CD4-positive, alpha-beta T cell treated with Interleukin-17A for 4 hours (primary cell): Measurements from ENCODE around the gene PRPSAP2.
A peak's percentile ranks its signal among the peaks of the same experiment; 100 is the strongest.
"Not testable (repeated sequence)": the region's sequence is repeated elsewhere in the genome, so short reads cannot be mapped to it uniquely, and the experiment has no call there.

Experiments used
- DNase-seq: peaks from one replicate; pipeline ENCODE4 v3.0.0-alpha.2; 2020; ENCODE audit warnings: mixed read lengths

The PRPSAP2 gene

DNA sequence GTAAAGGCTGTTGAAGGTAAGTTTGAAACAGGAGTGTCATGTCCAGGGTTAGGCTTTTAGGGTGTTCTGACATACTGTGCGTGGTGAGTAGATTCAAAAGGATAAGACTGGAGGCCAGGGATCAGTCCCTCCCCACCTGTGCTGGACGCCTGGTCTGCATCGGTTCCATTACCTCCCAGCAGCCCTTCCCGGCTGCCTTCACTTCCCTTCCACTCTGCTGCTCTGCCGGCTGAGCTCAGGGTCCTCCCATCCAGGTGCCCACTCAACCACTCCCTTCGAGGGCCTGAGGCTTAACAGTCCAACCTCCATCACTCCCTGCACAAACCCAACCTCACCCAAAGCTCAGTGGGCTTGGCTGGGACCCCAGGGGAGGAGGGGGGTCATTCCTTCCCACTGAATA lies 89.9 kb downstream of the PRPSAP2 start:
- DNase-seq = no peak

GRCh38 chr17:18948476-18949006 lies 90.6 kb downstream of the PRPSAP2 start:
- no peak for DNase-seq

DNA sequence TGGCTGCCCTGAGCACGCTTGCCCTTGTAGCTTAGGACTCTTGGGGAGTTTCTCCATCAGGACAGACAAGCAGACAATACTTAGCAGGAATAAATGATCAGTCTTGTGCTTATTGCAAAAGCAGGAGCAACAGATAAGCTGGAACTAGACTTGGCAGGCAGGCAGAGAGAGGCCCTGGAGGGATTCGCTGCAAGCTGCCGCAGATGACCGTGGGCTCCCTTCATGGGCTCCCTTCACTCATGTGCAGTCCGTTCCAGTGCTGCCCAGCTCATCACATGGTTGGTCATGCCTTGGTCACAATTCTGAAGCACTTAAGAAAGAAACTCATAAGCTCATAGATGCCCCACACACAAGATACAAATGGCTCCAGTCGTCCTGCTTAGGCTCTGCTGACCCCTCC lies 91.6 kb downstream of the PRPSAP2 start:
- DNase-seq = no peak

DNA sequence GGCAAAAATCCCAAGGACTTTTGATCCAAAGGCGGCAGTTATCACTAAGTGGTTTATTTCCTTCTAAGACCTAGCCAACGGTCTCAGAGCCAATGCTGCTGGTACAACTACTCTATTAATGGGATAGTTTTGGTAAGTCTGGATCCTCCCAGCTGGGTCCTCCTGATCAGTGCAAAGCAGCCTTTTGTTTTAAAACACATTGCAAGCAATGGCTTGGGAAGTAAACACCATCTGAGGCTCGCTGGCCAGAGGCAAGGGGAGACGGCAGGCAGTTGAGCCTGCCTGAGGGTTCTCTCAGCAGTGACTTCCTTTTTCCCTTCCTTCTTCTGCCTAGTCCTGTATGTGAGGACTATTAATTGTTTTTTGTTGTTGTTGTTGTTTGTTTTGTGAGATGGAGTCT lies 92.4 kb downstream of the PRPSAP2 start:
- DNase-seq = no peak

- no peak for DNase-seq
Measured at GRCh38 chr17:18950944-18951905, 93.3 kb downstream of the PRPSAP2 start.

GRCh38 chr17:18951941-18952842 lies 94.3 kb downstream of the PRPSAP2 start, which contains the start of gene SLC5A10:
SLC5A10 (plus strand) TSS chr17:18952165; CDS start chr17:18952206, 41 bp downstream.
- DNase-seq = no peak

GRCh38 chr17:18953231-18953728 lies 95.3 kb downstream of the PRPSAP2 start:
- DNase-seq = no peak

GRCh38 chr17:18954321-18954720 lies 96.4 kb downstream of the PRPSAP2 start:
- DNase-seq = no peak

GRCh38 chr17:18955009-18955408 lies 97.1 kb downstream of the PRPSAP2 start:
- no peak for DNase-seq

DNA sequence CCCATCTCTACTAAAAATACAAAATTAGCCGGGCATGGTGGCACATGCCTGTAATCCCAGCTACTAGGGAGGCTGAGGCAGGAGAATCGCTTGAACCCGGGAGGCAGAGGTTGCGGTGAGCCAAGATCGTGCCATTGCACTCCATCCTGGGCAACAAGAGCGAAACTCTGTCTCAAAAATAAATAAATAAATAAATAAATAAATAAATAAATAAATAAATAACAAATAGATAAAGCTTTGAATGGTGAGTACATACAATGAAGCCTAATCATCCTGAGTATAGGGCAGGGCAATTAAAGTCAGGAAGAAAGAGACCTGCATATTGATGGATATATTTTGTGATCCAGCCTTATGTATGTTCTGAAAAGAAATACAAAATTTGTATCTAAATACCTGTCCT lies 98.1 kb downstream of the PRPSAP2 start:
- not testable (repeated sequence) for DNase-seq

DNA sequence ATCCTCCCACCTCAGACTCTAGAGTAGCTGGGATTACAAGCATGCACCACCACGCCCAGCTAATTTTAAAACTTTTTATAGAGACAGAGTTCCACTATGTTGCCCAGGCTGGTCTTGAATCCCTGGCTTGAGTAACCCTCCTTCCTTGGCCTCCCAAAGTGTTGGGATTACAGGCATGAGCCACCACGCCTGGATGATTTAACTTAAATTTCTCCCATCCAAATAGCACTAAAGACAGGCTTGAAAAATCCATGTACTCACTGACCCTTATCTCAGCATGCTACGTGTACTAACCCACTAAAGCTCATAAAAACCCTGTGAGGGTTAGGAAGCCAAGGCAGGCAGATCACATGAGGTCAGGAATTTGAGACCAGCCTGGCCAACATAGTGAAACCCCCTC lies 98.7 kb downstream of the PRPSAP2 start:
- DNase-seq = no peak

GRCh38 chr17:18957831-18958230 lies 99.9 kb downstream of the PRPSAP2 start:
- no peak for DNase-seq

- DNase-seq = no peak
Measured at GRCh38 chr17:18958611-18959010, 100.7 kb downstream of the PRPSAP2 start.

DNA sequence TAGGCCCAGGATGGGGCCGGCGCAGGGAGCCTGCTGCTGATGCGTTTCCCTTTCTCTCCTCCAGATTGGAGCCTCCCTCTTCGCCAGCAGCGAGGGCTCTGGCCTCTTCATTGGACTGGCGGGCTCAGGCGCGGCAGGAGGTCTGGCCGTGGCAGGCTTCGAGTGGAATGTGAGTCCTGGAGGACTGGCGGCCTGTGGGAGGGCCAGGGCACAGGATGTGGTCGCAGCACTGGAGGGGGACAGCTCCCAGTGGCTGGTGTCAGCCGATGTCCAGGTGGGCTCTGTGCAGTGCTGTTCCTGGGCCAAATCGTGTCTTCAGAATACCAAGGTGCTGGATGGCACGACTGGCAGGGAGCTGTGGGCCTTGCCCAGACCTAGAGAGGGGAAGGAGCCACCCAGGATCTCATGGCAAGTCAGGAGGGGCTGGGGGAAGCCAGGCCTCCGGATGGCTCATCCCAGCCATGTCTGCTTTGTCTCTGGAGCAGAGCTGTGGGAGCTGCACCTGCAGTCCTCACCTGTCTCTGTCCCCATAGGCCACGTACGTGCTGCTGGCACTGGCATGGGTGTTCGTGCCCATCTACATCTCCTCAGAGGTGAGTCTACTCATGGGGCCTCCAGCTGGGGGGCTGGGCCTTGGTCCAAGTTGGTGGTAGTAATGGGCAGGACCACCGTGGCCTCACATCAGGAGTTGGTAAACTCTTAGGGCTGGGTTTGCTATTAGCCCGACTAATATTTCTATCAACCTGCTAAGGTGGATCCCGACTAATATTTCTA lies 101.3 kb downstream of the PRPSAP2 start:
- DNase-seq = no peak

DNA sequence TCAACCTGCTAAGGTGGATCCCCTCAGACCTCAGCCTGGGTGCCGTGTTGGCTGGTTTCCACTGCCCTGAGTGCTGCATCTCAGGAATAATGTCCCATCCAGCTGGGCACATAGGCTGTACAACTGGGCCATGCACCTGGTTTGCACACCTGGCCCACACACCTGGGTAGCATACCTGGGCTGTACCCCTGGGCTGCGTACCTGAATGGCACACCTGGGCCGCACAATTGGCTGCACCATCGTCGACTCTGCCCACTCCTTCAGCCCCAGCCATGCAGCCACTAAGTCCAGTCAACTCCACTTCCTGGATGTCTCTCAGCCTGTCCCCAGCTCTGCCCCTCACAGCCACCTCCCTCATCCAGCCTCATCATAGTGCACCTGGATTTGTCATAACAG lies 101.9 kb downstream of the PRPSAP2 start:
- no peak for DNase-seq

DNA sequence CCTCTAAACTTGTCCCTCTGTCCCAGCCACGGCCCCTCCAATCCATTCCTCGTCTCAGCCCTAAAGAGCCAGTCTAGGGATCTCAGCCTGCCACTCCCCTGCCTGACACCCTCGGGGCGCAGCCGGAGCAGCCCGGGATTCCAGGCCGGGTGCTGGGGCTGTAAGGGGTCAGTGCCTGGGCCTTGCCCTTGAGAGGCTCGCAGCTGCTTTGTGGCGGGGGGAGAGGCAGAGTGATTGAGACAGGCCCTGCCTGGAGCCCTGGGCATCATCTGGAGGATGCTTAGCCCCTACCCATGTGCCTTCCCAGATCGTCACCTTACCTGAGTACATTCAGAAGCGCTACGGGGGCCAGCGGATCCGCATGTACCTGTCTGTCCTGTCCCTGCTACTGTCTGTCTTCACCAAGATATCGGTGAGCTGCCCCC lies 102.3 kb downstream of the PRPSAP2 start:
- DNase-seq = no peak

- peak; percentile 89 for DNase-seq
Measured at GRCh38 chr17:18960803-18961511, 103.0 kb downstream of the PRPSAP2 start.

GRCh38 chr17:18961634-18962493 lies 103.9 kb downstream of the PRPSAP2 start:
- no peak for DNase-seq

DNA sequence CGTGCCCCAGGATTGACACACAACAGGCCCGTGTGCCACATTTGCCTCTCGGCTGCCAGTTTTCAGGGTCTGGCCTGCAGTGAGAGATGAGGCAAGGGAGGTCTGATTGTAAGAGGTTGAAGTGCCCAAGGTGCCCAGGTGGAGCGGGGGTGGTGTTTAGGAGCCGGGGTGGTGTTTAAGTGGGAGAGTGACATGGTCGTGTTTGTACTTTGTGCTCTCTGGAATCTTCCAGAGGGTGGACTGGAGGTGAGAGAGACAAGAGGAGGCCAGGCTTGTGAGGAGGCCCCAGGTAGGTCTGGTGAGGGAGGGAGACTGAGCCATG lies 104.5 kb downstream of the PRPSAP2 start:
- DNase-seq = no peak

- DNase-seq = no peak
Measured at GRCh38 chr17:18963126-18964017, 105.4 kb downstream of the PRPSAP2 start.
